Spleen (tissue), 11 donors: ENCODE measurements around the gene ZBTB42. TPM values are rescaled to one million over a fixed set of nuclear protein-coding genes. Genes with fewer than 3 reads are reported as not detected.

ENCODE experiments used
- DNase-seq: peaks from one replicate; pipeline ENCODE4 v3.0.0-alpha.2; 2020
- H3K27ac ChIP-seq, 8 donors: fragments of 200-600 bp; sonication (generic) in 7 of 8; 1 replicate in 4 of 8; 2 replicates in 4 of 8; pipeline versions ENCODE4 v1.5.0 to v1.8.0; 2016 to 2021; ENCODE audit warnings: inconsistent platforms in 4 of 8, mild to moderate bottlenecking in 4 of 8, moderate library complexity in 1 of 8
- H3K27me3 ChIP-seq, 7 donors: fragments of 200-600 bp; sonication (generic) in 6 of 7; replicated peaks in 1 of 7; 1 replicate in 4 of 7; 2 replicates in 3 of 7; pipeline versions ENCODE4 v1.5.0 to v1.8.0; 2016 to 2021; ENCODE audit warnings: inconsistent platforms in 3 of 7, mild to moderate bottlenecking in 1 of 7
- H3K36me3 ChIP-seq, 6 donors: fragments of 200-600 bp; sonication (generic) in 5 of 6; 1 replicate in 4 of 6; 2 replicates in 2 of 6; pipeline versions ENCODE4 v1.5.0 to v1.8.0; 2016 to 2021; ENCODE audit warnings: inconsistent platforms in 2 of 6
- H3K4me1 ChIP-seq, 6 donors: fragments of 200-600 bp; sonication (generic) in 5 of 6; 1 replicate in 3 of 6; 2 replicates in 3 of 6; pipeline versions ENCODE4 v1.5.0 to v1.8.0; 2016 to 2021; ENCODE audit warnings: inconsistent platforms in 3 of 6
- H3K4me3 ChIP-seq, 8 donors: fragments of 200-600 bp; sonication (generic) in 7 of 8; 1 replicate in 4 of 8; 2 replicates in 4 of 8; pipeline versions ENCODE4 v1.5.0 to v1.8.0; 2016 to 2021; ENCODE audit warnings: inconsistent platforms in 4 of 8, mild to moderate bottlenecking in 4 of 8, moderate library complexity in 2 of 8
- H3K9me3 ChIP-seq, 8 donors: fragments of 200-600 bp; sonication (generic) in 7 of 8; 1 replicate in 4 of 8; 2 replicates in 4 of 8; pipeline versions ENCODE4 v1.5.0 to v1.8.0; 2016 to 2021; ENCODE audit warnings: inconsistent platforms in 4 of 8
- CTCF ChIP-seq, 11 experiments: fragments of 200-600 bp in 7 of 11; fragments of 450-650 bp in 4 of 11; sonication (generic) in 4 of 11; IDR thresholded peaks in 8 of 11; conservative IDR thresholded peaks in 3 of 11; 1 replicate in 7 of 11; 2 replicates in 4 of 11; pipeline versions ENCODE4 v1.4.0 to v1.8.0; 2016 to 2021; ENCODE audit warnings: antibody characterized with exemption in 11 of 11, inconsistent platforms in 4 of 11, mild to moderate bottlenecking in 1 of 11
- POLR2A ChIP-seq, 3 donors: fragments of 450-650 bp; IDR thresholded peaks; one replicate each; pipeline ENCODE4 v1.5.1; 2017; ENCODE audit warnings: antibody characterized with exemption in 3 of 3, mild to moderate bottlenecking in 1 of 3
- POLR2AphosphoS5 ChIP-seq, 3 donors: sonication (generic); formaldehyde crosslinking; IDR thresholded peaks; one replicate each; pipeline ENCODE4 v1.5.1; 2017; ENCODE audit warnings: antibody characterized with exemption in 3 of 3
- WGBS, 5 donors: extraction: QIAGEN DNeasy Blood & Tissue Kit in 3 of 5; methylation state at CpG; one replicate each; pipeline versions ENCODE4 v1.1.5 to v1.1.7; 2013 to 2018; 5-methylcytosine and 5-hydroxymethylcytosine counted together
- intact Hi-C: fragments of 100-400 bp; cut with DNase I; formaldehyde crosslinking; loops from one replicate; pipeline ENCODE4 v1.15.0; 2023; ENCODE audit warnings: low total_unique reads
- polyA plus RNA-seq, 3 donors: library from polyadenylated mRNA; stranded (reverse); fragments of 200-250 nt; gene quantifications; one replicate each; pipeline ENCODE4 v1.2.1, GENCODE V29; 2013
- total RNA-seq, 7 donors: library from RNA; depleted of rRNA in 3 of 7; stranded (reverse); fragments of >200 nt in 3 of 7; fragmentation: NEBNext Ultra II Directional in 4 of 7; extraction: Animal tissue kit (Norgen Biotek cat#: 25700) in 4 of 7; gene quantifications; one replicate each; pipeline versions ENCODE4 v1.1.0 to v1.2.1, GENCODE V29; 2016 to 2021
- donor health status: healthy with polysubstance abuse.
- donor health status: DM: no; HTN: no; CAD: no; lungs with moderate emphysema.
- donor health status: DM: no; HTN: no; CAD: no.
- donor health status: Bipolar disorder and iron deficiency.
- donor health status: healthy.
- donor health status: DM: no; HTN: no; CAD: no.
- donor health status: DM: yes; HTN: yes; CAD: no.

Gene ZBTB42
- total and polyA plus RNA-seq, 10 donors: 0.74 to 11.5 (median 4.6) TPM

GRCh38 chr14:104776961-104777807 lies 23.7 kb upstream of the ZBTB42 start:
- peaks cover 0 to 13% (median 3%) of the 10 kb centered on the region in 6 donors for H3K4me1 ChIP-seq
- WGBS, 5 donors: 90 to 93% (median 91%) methylated on average over 11 to 16 of the region's 16 CpGs
- no peak for TF ChIP-seq POLR2AphosphoS5 (IDR thresholded peaks at IDR 0.05)
- TF ChIP-seq POLR2A (IDR thresholded peaks at IDR 0.05): no peak
- no peak for TF ChIP-seq CTCF (IDR thresholded peaks at IDR 0.05 in 8 of 11, conservative IDR thresholded peaks at IDR 0.05 in 3 of 11)
- H3K36me3 ChIP-seq: peaks cover 0 to 100% (median 57%) of the 10 kb centered on the region in 6 donors
- H3K27ac ChIP-seq: no peak overlapping the region
- H3K27me3 ChIP-seq: no peaks in the 10 kb centered on the region
- DNase-seq: no peak
- no peaks in the 10 kb centered on the region for H3K9me3 ChIP-seq
- intact Hi-C loops: no loop called here
- H3K4me3 ChIP-seq: no peak overlapping the region

DNA sequence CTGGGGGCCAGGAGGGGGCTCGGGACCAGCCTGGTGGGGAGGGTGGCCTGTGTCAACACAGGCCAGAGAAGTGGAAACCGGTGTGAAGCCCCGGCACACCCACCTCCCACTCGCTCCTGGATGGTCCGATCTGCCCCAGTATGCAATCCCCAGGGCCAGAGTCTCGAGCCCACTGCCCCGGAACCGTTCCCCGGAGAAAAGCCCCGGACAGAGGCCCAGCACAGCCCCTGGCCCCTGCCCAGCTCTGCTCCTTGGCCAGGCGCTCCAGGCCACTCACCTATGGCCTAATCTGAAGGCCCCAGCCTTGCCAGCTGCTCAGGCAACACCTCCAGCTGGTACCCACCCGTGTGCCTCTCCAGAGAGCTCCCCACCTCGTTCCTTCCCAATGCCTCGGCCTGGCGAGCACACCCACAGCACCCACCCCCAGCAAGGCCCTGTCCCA lies 23.1 kb upstream of the ZBTB42 start:
- TF ChIP-seq POLR2AphosphoS5 (IDR thresholded peaks at IDR 0.05): no peak
- no peak for TF ChIP-seq POLR2A (IDR thresholded peaks at IDR 0.05)
- no peak for TF ChIP-seq CTCF (IDR thresholded peaks at IDR 0.05 in 8 of 11, conservative IDR thresholded peaks at IDR 0.05 in 3 of 11)
- H3K27ac ChIP-seq: no peak overlapping the region
- intact Hi-C loops: no loop called here
- peaks cover 0 to 8% (median under 1%) of the 10 kb centered on the region in 6 donors for H3K4me1 ChIP-seq
- 87 to 92% (median 91%) methylated on average over 14 to 15 of the region's 15 CpGs for WGBS, 5 donors
- H3K36me3 ChIP-seq: peaks cover 0 to 100% (median 51%) of the 10 kb centered on the region in 6 donors
- H3K4me3 ChIP-seq: no peak overlapping the region
- H3K9me3 ChIP-seq: no peaks in the 10 kb centered on the region
- DNase-seq: no peak
- no peaks in the 10 kb centered on the region for H3K27me3 ChIP-seq

GRCh38 chr14:104778694-104779331 lies 22.1 kb upstream of the ZBTB42 start:
- Histone ChIP-seq H3K9me3 (no peaks in the 10 kb centered on the region), H3K36me3 (peaks cover 0 to 97% (median 41%) of the 10 kb centered on the region in 6 donors), H3K27ac (no peak overlapping the region), H3K4me1 (peaks cover 0 to 12% (median 2%) of the 10 kb centered on the region in 6 donors), H3K27me3 (no peaks in the 10 kb centered on the region), H3K4me3 (no peak overlapping the region)
- no peak for TF ChIP-seq POLR2A (IDR thresholded peaks at IDR 0.05)
- peak in 1 of 3 donors; percentile 34 for TF ChIP-seq POLR2AphosphoS5 (IDR thresholded peaks at IDR 0.05)
- no peak for TF ChIP-seq CTCF (IDR thresholded peaks at IDR 0.05 in 8 of 11, conservative IDR thresholded peaks at IDR 0.05 in 3 of 11)
- 90 to 96% (median 94%) methylated on average over 10 to 15 of the region's 15 CpGs for WGBS, 5 donors
- intact Hi-C loops: no loop called here
- no peak for DNase-seq
